ENCODE data around the gene KLK8. TPM values are rescaled to one million over a fixed set of nuclear protein-coding genes. Genes with fewer than 3 reads are reported as not detected.

The KLK8 gene
- total RNA-seq, 2 donors from 2014 or later = 0.53 TPM; not detected in 1

GRCh38 chr19:51019544-51019925 lies 18.1 kb upstream of the KLK8 start, which contains the start of gene KLK10:
Gene KLK10, minus strand, starts transcription at chr19:51019709. Its CDS starts 579 bp downstream, at chr19:51019130.
- ATAC-seq (peak in 1 of 2 donors; percentile 4), DNase-seq (no peak)
- intact Hi-C loops (cut with DNase I) = no loop called here

GRCh38 chr19:51018745-51019543 lies 17.5 kb upstream of the KLK8 start:
- DNase-seq (peak; percentile 31), ATAC-seq (peak; percentile 50 to 81)
- intact Hi-C loops (cut with DNase I) = no loop called here

- ATAC-seq (peak in 1 of 2 donors; percentile 42), DNase-seq (peak; percentile 38)
- intact Hi-C loops (cut with DNase I) = no loop called here
Observed at GRCh38 chr19:51016798-51017683, 15.6 kb upstream of the KLK8 start.

GRCh38 chr19:51015691-51016267 lies 14.4 kb upstream of the KLK8 start:
- DNase-seq (no peak), ATAC-seq (no peak)
- intact Hi-C loops (cut with DNase I) = no loop called here

GRCh38 chr19:51014242-51014641 lies 12.8 kb upstream of the KLK8 start:
- intact Hi-C loops (cut with DNase I) = no loop called here
- no peak for ATAC-seq
- no peak for DNase-seq

- intact Hi-C loops (cut with DNase I) = no loop called here
- ATAC-seq (no peak), DNase-seq (no peak)
Observed at GRCh38 chr19:51012661-51013190, 11.3 kb upstream of the KLK8 start.

GRCh38 chr19:51010066-51010795 lies 8.8 kb upstream of the KLK8 start:
- intact Hi-C loops (cut with DNase I) = no loop called here
- ATAC-seq = no peak
- no peak for DNase-seq

GRCh38 chr19:51009061-51009891 lies 7.9 kb upstream of the KLK8 start:
- DNase-seq (no peak), ATAC-seq (no peak)
- intact Hi-C loops (cut with DNase I) = no loop called here

- DNase-seq = no peak
- intact Hi-C loops (cut with DNase I) = no loop called here
Observed at GRCh38 chr19:51007488-51007887, 6.1 kb upstream of the KLK8 start.

GRCh38 chr19:51006406-51006805 lies 5.0 kb upstream of the KLK8 start:
- intact Hi-C loops (cut with DNase I) = no loop called here
- ATAC-seq (no peak), DNase-seq (no peak)

More at GRCh38 chr19:51007488-51007887, 6.1 kb upstream of the KLK8 start:
- no peak for ATAC-seq

GRCh38 chr19:51005248-51005647 lies 3.8 kb upstream of the KLK8 start:
- ATAC-seq (no peak), DNase-seq (no peak)
- intact Hi-C loops (cut with DNase I) = no loop called here

GRCh38 chr19:51003316-51003715 lies 1.9 kb upstream of the KLK8 start:
- ATAC-seq (no peak), DNase-seq (no peak)
- intact Hi-C loops (cut with DNase I) = no loop called here

GRCh38 chr19:51002542-51003311 lies 1.3 kb upstream of the KLK8 start:
- DNase-seq = peak; percentile 37
- peak; percentile 30 to 84 for ATAC-seq
- intact Hi-C loops (cut with DNase I) = no loop called here

GRCh38 chr19:51002089-51002532 lies 707 bp upstream of the KLK8 start:
- ATAC-seq (peak in 1 of 2 donors; percentile 16), DNase-seq (no peak)
- intact Hi-C loops (cut with DNase I) = no loop called here

- intact Hi-C loops (cut with DNase I) = no loop called here
- DNase-seq = no peak
- no peak for ATAC-seq
Observed at GRCh38 chr19:51000981-51001380, 423 bp downstream of the KLK8 start.

- DNase-seq (no peak), ATAC-seq (no peak)
- intact Hi-C loops (cut with DNase I) = no loop called here
Observed at GRCh38 chr19:51000426-51000825, 978 bp downstream of the KLK8 start.

- ATAC-seq = no peak
- DNase-seq = no peak
- intact Hi-C loops (cut with DNase I) = no loop called here
Observed at GRCh38 chr19:50998686-50999085, 2.7 kb downstream of the KLK8 start.

All from left cardiac atrium (tissue), 4 donors.